OCI-LY3 (cell line): ENCODE results near the gene NAA10.

Experiments used
- H2AFZ ChIP-seq: fragments of 200-600, 300-600 bp; shearing (Covaris generic); 2 replicates; pipeline ENCODE4 v1.6.0; 2014; ENCODE audit warnings: antibody characterized with exemption, low read depth, low read length
- H3K27ac ChIP-seq: fragments of 200-600, 300-600 bp; sonication (generic); 2 replicates; pipeline ENCODE4 v1.5.1; 2014; ENCODE audit warnings: mild to moderate bottlenecking, low read length, moderate library complexity, mixed read lengths
- H3K27me3 ChIP-seq: fragments of 200-600, 300-600 bp; sonication (generic); 2 replicates; pipeline ENCODE4 v1.6.1; 2014; ENCODE audit warnings: low read depth, low read length, mixed read lengths
- H3K36me3 ChIP-seq: fragments of 200-600, 300-600 bp; sonication (generic); replicated peaks from 2 replicates; pipeline ENCODE3; 2014; ENCODE audit warnings: low read depth, low read length, mixed read lengths
- H3K4me1 ChIP-seq: fragments of 300-600, 200-600 bp; sonication (generic); 2 replicates; pipeline ENCODE4 v1.6.1; 2014; ENCODE audit warnings: low read length, mixed read lengths
- H3K4me2 ChIP-seq: fragments of 200-600, 300-600 bp; sonication (generic); 2 replicates; pipeline ENCODE4 v1.6.1; 2014; ENCODE audit warnings: low read length, mixed read lengths
- H3K4me3 ChIP-seq: fragments of 300-600, 200-600 bp; sonication (generic); 2 replicates; pipeline ENCODE4 v1.5.1; 2014; ENCODE audit warnings: antibody characterized with exemption, mild to moderate bottlenecking, low read length, moderate library complexity
- H3K79me2 ChIP-seq: fragments of 300-600, 200-600 bp; shearing (Covaris generic); 2 replicates; pipeline ENCODE4 v1.6.1; 2014; ENCODE audit warnings: mild to moderate bottlenecking, low read length, mixed read lengths
- H3K9ac ChIP-seq: fragments of 300-600, 200-600 bp; shearing (Covaris generic); 2 replicates; pipeline ENCODE4 v1.6.0; 2014; ENCODE audit warnings: mild to moderate bottlenecking, low read length, moderate library complexity
- H3K9me3 ChIP-seq: fragments of 200-600, 300-600 bp; shearing (Covaris generic); 2 replicates; pipeline ENCODE4 v1.6.1; 2014; ENCODE audit warnings: low read length, mixed read lengths; ENCODE audit not compliant: insufficient read depth
- H4K20me1 ChIP-seq: fragments of 200-600, 300-600 bp; sonication (generic); 2 replicates; pipeline ENCODE4 v1.6.1; 2016; ENCODE audit warnings: low read length, mixed read lengths; ENCODE audit not compliant: insufficient read depth
- CTCF ChIP-seq: fragments of 200-600, 300-600 bp; sonication (generic); IDR thresholded peaks from 2 replicates; pipeline ENCODE4 v1.5.1; 2014; ENCODE audit warnings: antibody characterized with exemption, low read length, low read depth
- EZH2phosphoT487 ChIP-seq: fragments of 200-600 bp; shearing (Covaris generic); IDR thresholded peaks from 2 replicates; pipeline ENCODE4 v1.6.1; 2018; ENCODE audit warnings: antibody characterized with exemption, mixed run types, low read depth

NAA10 gene

DNA sequence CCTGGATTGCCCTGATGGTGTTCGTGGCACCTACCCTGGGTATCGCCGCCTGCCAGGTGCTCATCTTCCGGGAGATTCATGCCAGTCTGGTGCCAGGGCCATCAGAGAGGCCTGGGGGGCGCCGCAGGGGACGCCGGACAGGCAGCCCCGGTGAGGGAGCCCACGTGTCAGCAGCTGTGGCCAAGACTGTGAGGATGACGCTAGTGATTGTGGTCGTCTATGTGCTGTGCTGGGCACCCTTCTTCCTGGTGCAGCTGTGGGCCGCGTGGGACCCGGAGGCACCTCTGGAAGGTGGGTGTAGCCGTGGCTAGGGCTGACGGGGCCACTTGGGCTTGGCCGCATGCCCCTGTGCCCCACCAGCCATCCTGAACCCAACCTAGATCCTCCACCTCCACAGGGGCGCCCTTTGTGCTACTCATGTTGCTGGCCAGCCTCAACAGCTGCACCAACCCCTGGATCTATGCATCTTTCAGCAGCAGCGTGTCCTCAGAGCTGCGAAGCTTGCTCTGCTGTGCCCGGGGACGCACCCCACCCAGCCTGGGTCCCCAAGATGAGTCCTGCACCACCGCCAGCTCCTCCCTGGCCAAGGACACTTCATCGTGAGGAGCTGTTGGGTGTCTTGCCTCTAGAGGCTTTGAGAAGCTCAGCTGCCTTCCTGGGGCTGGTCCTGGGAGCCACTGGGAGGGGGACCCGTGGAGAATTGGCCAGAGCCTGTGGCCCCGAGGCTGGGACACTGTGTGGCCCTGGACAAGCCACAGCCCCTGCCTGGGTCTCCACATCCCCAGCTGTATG, 28.5 kb downstream of the NAA10 start:
- H3K36me3 ChIP-seq = no peaks in the 10 kb centered on the region
- TF ChIP-seq EZH2phosphoT487 = no peak
- no peak for TF ChIP-seq CTCF
- no peaks in the 10 kb centered on the region for H4K20me1 ChIP-seq
- H3K4me3 ChIP-seq = no peak overlapping the region
- H3K27ac ChIP-seq = no peak overlapping the region
- no peak overlapping the region for H3K9ac ChIP-seq
- no peak overlapping the region for H3K4me2 ChIP-seq
- H3K27me3 ChIP-seq = no peaks in the 10 kb centered on the region
- peaks cover 34% of the 10 kb centered on the region for H3K4me1 ChIP-seq
- no peaks in the 10 kb centered on the region for H3K79me2 ChIP-seq
- H3K9me3 ChIP-seq = no peaks in the 10 kb centered on the region
- no peak overlapping the region for H2AFZ ChIP-seq

- TF ChIP-seq CTCF = no peak
- no peaks in the 10 kb centered on the region for H4K20me1 ChIP-seq
- H3K4me3 ChIP-seq = no peak overlapping the region
- no peak overlapping the region for H3K9ac ChIP-seq
- no peak overlapping the region for H2AFZ ChIP-seq
- no peaks in the 10 kb centered on the region for H3K9me3 ChIP-seq
- no peaks in the 10 kb centered on the region for H3K79me2 ChIP-seq
- no peaks in the 10 kb centered on the region for H3K27me3 ChIP-seq
- H3K4me1 ChIP-seq = peaks cover 40% of the 10 kb centered on the region
- no peaks in the 10 kb centered on the region for H3K36me3 ChIP-seq
- no peak overlapping the region for H3K4me2 ChIP-seq
- no peak overlapping the region for H3K27ac ChIP-seq
These were observed 29.2 kb downstream of the NAA10 start for GRCh38 chrX:153905481-153906095.

- peak within 1 kb of the TSS; percentile 21; the same call in 1 of the 2 replicates for H3K27ac ChIP-seq
- H3K9ac ChIP-seq = no peak within 1 kb of the TSS; the same call in 1 of the 2 replicates
- TF ChIP-seq CTCF (no peak), EZH2phosphoT487 (no peak)
- peaks cover 47% of the 10 kb centered on the region for H3K4me1 ChIP-seq
- no peaks in the 10 kb centered on the region for H3K9me3 ChIP-seq
- H3K4me2 ChIP-seq = peak within 1 kb of the TSS; percentile 5
- no peak within 1 kb of the TSS for H2AFZ ChIP-seq
- no peaks in the 10 kb centered on the region for H4K20me1 ChIP-seq
- no peak within 1 kb of the TSS for H3K4me3 ChIP-seq
- no peaks in the 10 kb centered on the region for H3K79me2 ChIP-seq
- no peaks in the 10 kb centered on the region for H3K36me3 ChIP-seq
- no peaks in the 10 kb centered on the region for H3K27me3 ChIP-seq
These were observed 30.6 kb downstream of the NAA10 start, which contains the start of gene AVPR2 for GRCh38 chrX:153903991-153904957. Gene AVPR2, plus strand, starts transcription at chrX:153904673. Its CDS starts 473 bp downstream, at chrX:153905146.
